Upper lobe of right lung (tissue), 1 donor: ENCODE results near the gene MYCBP2. TPM values are rescaled to one million over a fixed set of nuclear protein-coding genes. Genes with fewer than 3 reads are reported as not detected.

Experiments used
- ATAC-seq: fragments of 200-7000 bp; cut with Tn5 transposase; one replicate; pipeline ENCODE4 v1.9.1; 2020; ENCODE audit warnings: mild to moderate bottlenecking, moderate library complexity
- DNase-seq: peaks from one replicate; pipeline ENCODE4 v3.0.0-alpha.2; 2020
- H3K27ac ChIP-seq: fragments of 200-600 bp; one replicate; pipeline ENCODE4 v1.8.0; 2022
- H3K27me3 ChIP-seq: fragments of 200-600 bp; one replicate; pipeline ENCODE4 v1.8.0; 2022; ENCODE audit warnings: mild to moderate bottlenecking
- H3K36me3 ChIP-seq: fragments of 200-600 bp; one replicate; pipeline ENCODE4 v1.8.0; 2022
- H3K4me1 ChIP-seq: fragments of 200-600 bp; one replicate; pipeline ENCODE4 v1.8.0; 2022
- H3K4me3 ChIP-seq: fragments of 200-600 bp; one replicate; pipeline ENCODE4 v1.8.0; 2022; ENCODE audit warnings: mild to moderate bottlenecking
- H3K9me3 ChIP-seq: fragments of 200-600 bp; one replicate; pipeline ENCODE4 v1.8.0; 2022
- intact Hi-C: fragments of 100-400 bp; cut with DNase I; formaldehyde crosslinking; loops from one replicate; pipeline ENCODE4 v1.11.0; 2022
- total RNA-seq: library from RNA; stranded (reverse); fragmentation: NEBNext Ultra II Directional; extraction: Animal tissue kit (Norgen Biotek cat#: 25700); gene quantifications from one replicate; pipeline ENCODE4 v1.2.1, GENCODE V29; 2021
- TF ChIP-seq, protein P1 (sequence below): fragments of 200-600 bp; IDR thresholded peaks from one replicate; pipeline ENCODE4 v1.8.0; 2022; ENCODE audit warnings: antibody characterized with exemption
- donor health status: DM: no; HTN: yes; CAD: no; lungs with severe emphysema.

The MYCBP2 gene
- total RNA-seq, 1 donor from 2014 or later: 94.2 TPM

DNA sequence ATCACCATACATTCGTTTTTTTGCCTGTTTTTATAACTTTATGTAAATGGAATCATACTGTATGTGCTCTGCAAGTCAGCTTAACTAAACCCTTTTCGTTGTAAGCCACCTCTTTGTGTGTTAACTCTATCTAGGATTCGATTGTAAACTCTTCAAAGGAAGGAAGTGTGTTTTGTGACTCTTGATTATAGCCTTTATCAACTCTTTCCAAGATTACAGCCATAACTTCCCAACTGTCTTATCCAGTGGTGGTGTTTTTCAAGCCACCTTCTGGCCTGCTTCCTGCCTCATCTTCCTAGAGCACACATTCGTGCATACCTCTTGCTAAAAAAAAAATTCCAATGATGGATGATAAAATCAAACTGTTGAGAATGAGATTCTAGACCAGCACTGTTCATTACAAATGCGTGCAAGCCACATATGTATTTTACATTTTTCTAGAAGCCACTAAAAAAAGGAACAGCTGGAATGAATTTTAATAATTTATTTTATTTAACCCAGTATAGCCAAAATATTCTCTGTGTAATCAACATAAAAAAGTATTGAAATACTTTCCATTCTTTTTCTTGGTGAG is 287.9 kb downstream of the MYCBP2 start:
- H3K9me3 ChIP-seq: no peaks in the 10 kb centered on the region
- no peaks in the 10 kb centered on the region for H3K36me3 ChIP-seq
- intact Hi-C loops: no loop called here
- H3K27ac ChIP-seq: no peak overlapping the region
- DNase-seq (no peak), ATAC-seq (no peak)
- H3K27me3 ChIP-seq: no peaks in the 10 kb centered on the region
- no peaks in the 10 kb centered on the region for H3K4me1 ChIP-seq
- TF ChIP-seq, protein P1, sequence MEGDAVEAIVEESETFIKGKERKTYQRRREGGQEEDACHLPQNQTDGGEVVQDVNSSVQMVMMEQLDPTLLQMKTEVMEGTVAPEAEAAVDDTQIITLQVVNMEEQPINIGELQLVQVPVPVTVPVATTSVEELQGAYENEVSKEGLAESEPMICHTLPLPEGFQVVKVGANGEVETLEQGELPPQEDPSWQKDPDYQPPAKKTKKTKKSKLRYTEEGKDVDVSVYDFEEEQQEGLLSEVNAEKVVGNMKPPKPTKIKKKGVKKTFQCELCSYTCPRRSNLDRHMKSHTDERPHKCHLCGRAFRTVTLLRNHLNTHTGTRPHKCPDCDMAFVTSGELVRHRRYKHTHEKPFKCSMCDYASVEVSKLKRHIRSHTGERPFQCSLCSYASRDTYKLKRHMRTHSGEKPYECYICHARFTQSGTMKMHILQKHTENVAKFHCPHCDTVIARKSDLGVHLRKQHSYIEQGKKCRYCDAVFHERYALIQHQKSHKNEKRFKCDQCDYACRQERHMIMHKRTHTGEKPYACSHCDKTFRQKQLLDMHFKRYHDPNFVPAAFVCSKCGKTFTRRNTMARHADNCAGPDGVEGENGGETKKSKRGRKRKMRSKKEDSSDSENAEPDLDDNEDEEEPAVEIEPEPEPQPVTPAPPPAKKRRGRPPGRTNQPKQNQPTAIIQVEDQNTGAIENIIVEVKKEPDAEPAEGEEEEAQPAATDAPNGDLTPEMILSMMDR: no peak
- no peak overlapping the region for H3K4me3 ChIP-seq

- Histone ChIP-seq H3K27me3 (no peaks in the 10 kb centered on the region), H3K4me3 (no peak overlapping the region), H3K4me1 (no peaks in the 10 kb centered on the region), H3K9me3 (no peaks in the 10 kb centered on the region), H3K36me3 (no peaks in the 10 kb centered on the region), H3K27ac (no peak overlapping the region)
- TF ChIP-seq, protein P1: no peak
- DNase-seq (no peak), ATAC-seq (no peak)
- intact Hi-C loops: no loop called here
These were observed 290.6 kb downstream of the MYCBP2 start for GRCh38 chr13:77036279-77036678.

GRCh38 chr13:77034881-77035280 is 292.0 kb downstream of the MYCBP2 start:
- Histone ChIP-seq H3K27me3 (no peaks in the 10 kb centered on the region), H3K27ac (no peak overlapping the region), H3K36me3 (no peaks in the 10 kb centered on the region), H3K9me3 (no peaks in the 10 kb centered on the region), H3K4me1 (no peaks in the 10 kb centered on the region), H3K4me3 (no peak overlapping the region)
- ATAC-seq: no peak
- TF ChIP-seq, protein P1: no peak
- no peak for DNase-seq
- intact Hi-C loops: no loop called here

DNA sequence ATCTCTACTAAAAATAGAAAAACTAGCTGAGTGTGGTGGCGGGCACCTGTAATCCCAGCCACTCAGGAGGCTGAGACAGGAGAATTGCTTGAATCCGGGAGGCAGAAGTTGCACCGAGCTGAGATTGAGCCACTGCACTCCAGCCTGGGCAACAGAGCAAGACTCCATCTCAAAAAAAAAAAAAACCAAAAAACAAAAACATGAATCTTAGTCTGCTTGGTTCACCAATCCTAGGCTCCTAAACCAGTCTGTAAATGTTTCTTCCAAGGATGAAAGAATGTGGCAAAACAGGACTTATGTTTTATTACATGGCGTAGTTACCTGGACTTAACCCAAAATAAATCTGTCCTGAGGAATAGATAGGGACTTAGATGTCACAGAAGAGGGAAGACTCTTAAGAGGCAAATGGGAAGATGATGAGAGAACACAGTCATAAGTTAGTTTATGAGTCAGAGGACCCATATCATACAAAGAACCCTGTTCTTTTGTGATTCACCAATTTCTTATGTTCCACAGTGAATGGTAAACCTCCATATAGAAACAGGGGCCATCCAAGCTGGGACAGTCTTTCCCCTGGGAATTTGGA is 293.1 kb downstream of the MYCBP2 start:
- no peaks in the 10 kb centered on the region for H3K4me1 ChIP-seq
- ATAC-seq: no peak
- no peaks in the 10 kb centered on the region for H3K36me3 ChIP-seq
- intact Hi-C loops: no loop called here
- H3K9me3 ChIP-seq: no peaks in the 10 kb centered on the region
- TF ChIP-seq, protein P1: no peak
- H3K27ac ChIP-seq: no peak overlapping the region
- no peak for DNase-seq
- H3K4me3 ChIP-seq: no peak overlapping the region
- no peaks in the 10 kb centered on the region for H3K27me3 ChIP-seq

DNA sequence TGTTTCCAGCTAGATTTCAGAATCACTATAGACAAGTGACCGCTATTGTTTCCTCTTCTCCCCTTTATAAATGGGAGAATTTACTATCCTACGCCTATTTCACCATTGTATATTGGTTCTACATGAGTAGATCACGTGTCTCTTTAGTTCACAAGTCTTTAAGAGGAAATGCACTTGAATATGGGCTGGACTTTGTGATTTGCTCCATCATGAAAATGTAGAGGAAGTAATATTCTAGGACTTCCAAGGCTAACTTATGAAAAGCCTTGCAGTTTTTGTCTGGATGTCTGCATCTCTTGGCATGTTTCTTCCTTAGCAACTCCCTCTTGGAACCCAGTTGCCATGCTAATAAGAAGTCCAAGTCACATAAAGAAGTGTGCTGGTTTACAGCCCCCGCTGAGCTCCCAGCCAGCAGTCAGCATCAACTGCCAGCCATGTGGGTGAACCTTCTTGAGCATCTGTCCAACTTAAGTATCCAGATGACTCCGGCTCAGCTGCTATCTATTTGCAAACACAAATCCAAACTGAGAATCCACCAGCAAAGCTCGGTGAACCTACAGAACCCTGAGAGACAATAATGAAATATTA is 295.1 kb downstream of the MYCBP2 start:
- no peaks in the 10 kb centered on the region for H3K9me3 ChIP-seq
- no peaks in the 10 kb centered on the region for H3K36me3 ChIP-seq
- DNase-seq (no peak), ATAC-seq (no peak)
- intact Hi-C loops: no loop called here
- TF ChIP-seq, protein P1: no peak
- no peaks in the 10 kb centered on the region for H3K27me3 ChIP-seq
- H3K4me1 ChIP-seq: peaks cover 9% of the 10 kb centered on the region
- no peak overlapping the region for H3K4me3 ChIP-seq
- H3K27ac ChIP-seq: no peak overlapping the region
